ENCODE results near the gene SEMA4A. TPM values are rescaled to one million over a fixed set of nuclear protein-coding genes. Genes with fewer than 3 reads are reported as not detected.
A peak's percentile ranks its signal among the peaks of the same experiment; 100 is the strongest.

Gene SEMA4A
- total and polyA plus RNA-seq, 9 of the 15 experiments (the other 6 are each of a cell fraction or from before 2014, with no cell fraction given), result 0.04 to 1.7 (median 0.45) TPM

DNA sequence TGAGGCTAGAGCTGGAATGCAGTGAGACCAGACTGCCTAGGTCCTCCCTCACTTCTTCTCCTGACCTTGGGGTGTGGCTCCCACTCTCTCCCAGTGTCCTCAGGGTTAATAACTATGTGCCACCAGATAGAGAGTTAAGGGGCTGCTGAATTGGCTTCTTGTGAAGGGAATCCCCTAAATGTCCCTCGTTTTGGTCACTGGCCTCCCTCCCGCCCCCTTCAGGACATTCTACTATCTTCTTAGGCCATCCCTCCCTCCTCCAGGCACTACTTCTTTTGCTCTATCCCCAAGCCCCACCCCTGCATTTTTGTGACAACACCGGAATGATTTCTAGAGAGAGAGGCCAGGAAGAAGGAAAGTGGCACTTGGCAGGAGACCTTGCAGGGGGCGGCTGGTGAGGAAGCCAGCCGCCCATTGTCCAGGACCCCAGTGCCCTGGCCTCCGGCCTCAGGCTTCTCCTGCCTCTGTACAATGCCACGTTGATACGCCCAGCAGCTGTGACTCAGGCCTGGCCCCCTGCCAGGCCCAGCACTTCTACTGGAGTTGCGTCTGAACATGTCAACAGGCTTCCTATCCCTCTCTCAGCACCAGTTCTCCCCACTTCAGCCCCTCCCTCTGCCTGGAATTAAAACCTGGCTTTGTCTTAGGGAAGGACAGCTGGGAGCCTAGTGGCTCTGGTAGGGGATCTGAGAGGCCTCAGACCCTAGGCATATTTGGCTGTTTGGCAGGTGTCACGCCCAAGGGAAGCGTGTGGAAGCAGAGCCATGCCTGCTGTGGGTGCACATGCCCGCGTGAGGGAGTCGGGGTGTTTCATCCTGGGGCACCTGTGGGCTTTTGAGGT, 29.8 kb upstream of the SEMA4A start (continued):
- TF ChIP-seq PPARD (CRISPR knock-in tag; IDR thresholded peaks at IDR 0.05) (no peak), NR2C1 (IDR thresholded peaks at IDR 0.05) (no peak), NR2C1 (tag; IDR thresholded peaks at IDR 0.05) (no peak; the same call in 1 of the 2 replicates), PHTF2 (CRISPR knock-in tag; IDR thresholded peaks at IDR 0.05) (no peak), ZNF695 (CRISPR knock-in tag; IDR thresholded peaks at IDR 0.05) (no peak), SETDB1 (IDR thresholded peaks at IDR 0.05; ENCODE audit: low read length) (no peak), HCFC1 (IDR thresholded peaks at IDR 0.05; ENCODE audit: low read depth, low read length) (no peak), ZNF133 (CRISPR knock-in tag; IDR thresholded peaks at IDR 0.05) (no peak), ZNF717 (CRISPR knock-in tag; IDR thresholded peaks at IDR 0.05) (no peak), MCM5 (IDR thresholded peaks at IDR 0.05; ENCODE audit: low read depth) (no peak), PHF21A (IDR thresholded peaks at IDR 0.05; ENCODE audit: borderline replicate concordance, low read depth) (no peak), TSC22D4 (tag; IDR thresholded peaks at IDR 0.05) (no peak), CHD1 (IDR thresholded peaks at IDR 0.05; ENCODE audit: low read length) (no peak), ZNF347 (CRISPR knock-in tag; IDR thresholded peaks at IDR 0.05; ENCODE audit: low read depth) (no peak)
- TF ChIP-seq, protein P1, sequence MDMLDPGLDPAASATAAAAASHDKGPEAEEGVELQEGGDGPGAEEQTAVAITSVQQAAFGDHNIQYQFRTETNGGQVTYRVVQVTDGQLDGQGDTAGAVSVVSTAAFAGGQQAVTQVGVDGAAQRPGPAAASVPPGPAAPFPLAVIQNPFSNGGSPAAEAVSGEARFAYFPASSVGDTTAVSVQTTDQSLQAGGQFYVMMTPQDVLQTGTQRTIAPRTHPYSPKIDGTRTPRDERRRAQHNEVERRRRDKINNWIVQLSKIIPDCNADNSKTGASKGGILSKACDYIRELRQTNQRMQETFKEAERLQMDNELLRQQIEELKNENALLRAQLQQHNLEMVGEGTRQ (CRISPR knock-in tag; IDR thresholded peaks at IDR 0.05), result no peak
- TF ChIP-seq, protein P2, sequence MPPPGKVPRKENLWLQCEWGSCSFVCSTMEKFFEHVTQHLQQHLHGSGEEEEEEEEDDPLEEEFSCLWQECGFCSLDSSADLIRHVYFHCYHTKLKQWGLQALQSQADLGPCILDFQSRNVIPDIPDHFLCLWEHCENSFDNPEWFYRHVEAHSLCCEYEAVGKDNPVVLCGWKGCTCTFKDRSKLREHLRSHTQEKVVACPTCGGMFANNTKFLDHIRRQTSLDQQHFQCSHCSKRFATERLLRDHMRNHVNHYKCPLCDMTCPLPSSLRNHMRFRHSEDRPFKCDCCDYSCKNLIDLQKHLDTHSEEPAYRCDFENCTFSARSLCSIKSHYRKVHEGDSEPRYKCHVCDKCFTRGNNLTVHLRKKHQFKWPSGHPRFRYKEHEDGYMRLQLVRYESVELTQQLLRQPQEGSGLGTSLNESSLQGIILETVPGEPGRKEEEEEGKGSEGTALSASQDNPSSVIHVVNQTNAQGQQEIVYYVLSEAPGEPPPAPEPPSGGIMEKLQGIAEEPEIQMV (tag; conservative IDR thresholded peaks at IDR 0.05; ENCODE audit: low read depth), result no peak
- TF ChIP-seq, protein P3, sequence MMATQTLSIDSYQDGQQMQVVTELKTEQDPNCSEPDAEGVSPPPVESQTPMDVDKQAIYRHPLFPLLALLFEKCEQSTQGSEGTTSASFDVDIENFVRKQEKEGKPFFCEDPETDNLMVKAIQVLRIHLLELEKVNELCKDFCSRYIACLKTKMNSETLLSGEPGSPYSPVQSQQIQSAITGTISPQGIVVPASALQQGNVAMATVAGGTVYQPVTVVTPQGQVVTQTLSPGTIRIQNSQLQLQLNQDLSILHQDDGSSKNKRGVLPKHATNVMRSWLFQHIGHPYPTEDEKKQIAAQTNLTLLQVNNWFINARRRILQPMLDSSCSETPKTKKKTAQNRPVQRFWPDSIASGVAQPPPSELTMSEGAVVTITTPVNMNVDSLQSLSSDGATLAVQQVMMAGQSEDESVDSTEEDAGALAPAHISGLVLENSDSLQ (IDR thresholded peaks at IDR 0.05), result peak; percentile 37; the same call in 1 of the 2 replicates
- TF ChIP-seq, protein P4, sequence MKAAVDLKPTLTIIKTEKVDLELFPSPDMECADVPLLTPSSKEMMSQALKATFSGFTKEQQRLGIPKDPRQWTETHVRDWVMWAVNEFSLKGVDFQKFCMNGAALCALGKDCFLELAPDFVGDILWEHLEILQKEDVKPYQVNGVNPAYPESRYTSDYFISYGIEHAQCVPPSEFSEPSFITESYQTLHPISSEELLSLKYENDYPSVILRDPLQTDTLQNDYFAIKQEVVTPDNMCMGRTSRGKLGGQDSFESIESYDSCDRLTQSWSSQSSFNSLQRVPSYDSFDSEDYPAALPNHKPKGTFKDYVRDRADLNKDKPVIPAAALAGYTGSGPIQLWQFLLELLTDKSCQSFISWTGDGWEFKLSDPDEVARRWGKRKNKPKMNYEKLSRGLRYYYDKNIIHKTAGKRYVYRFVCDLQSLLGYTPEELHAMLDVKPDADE (conservative IDR thresholded peaks at IDR 0.05; ENCODE audit: control insufficient read depth, low read depth, low read length), result peak; percentile 36; the same call in 1 of the 2 replicates
